Cardiac muscle cell (in vitro differentiated cells and primary cell): Measurements from ENCODE around the gene NELFCD. TPM values are rescaled to one million over a fixed set of nuclear protein-coding genes. Genes with fewer than 3 reads are reported as not detected.

Source experiments
- DNase-seq, 2 donors: peaks; one replicate each; pipeline versions ENCODE4 v3.0.0 to v3.0.0-alpha.2; 2010 to 2017; ENCODE audit warnings: low read depth in 1 of 2, low spot score in 1 of 2
- H3K27ac ChIP-seq: fragments of 200-600 bp; sonication (generic); 2 replicates; pipeline ENCODE4 v1.5.1; 2016
- H3K27me3 ChIP-seq: fragments of 200-600 bp; sonication (generic); 2 replicates; pipeline ENCODE4 v1.6.0; 2016; ENCODE audit warnings: control low read depth
- H3K36me3 ChIP-seq: fragments of 200-600 bp; sonication (generic); 2 replicates; pipeline ENCODE4 v1.5.1; 2016; ENCODE audit warnings: control low read depth
- H3K4me1 ChIP-seq: fragments of 200-600 bp; sonication (generic); 2 replicates; pipeline ENCODE4 v1.8.1; 2017; ENCODE audit warnings: low read depth, mild to moderate bottlenecking, mixed run types
- H3K4me3 ChIP-seq: fragments of 200-600 bp; sonication (generic); 2 replicates; pipeline ENCODE4 v1.5.1; 2016; ENCODE audit warnings: mild to moderate bottlenecking
- H3K9me3 ChIP-seq: fragments of 200-600 bp; sonication (generic); 2 replicates; pipeline ENCODE4 v1.5.1; 2017; ENCODE audit warnings: low read depth, mild to moderate bottlenecking, control low read depth
- polyA plus RNA-seq: library from polyadenylated mRNA; unstranded; fragments of >200 nt; fragmentation: Nextera tagmentation; extraction: Ambion mirVana; gene quantifications from 2 replicates; pipeline ENCODE4 v1.2.1, GENCODE V29; 2016
- total RNA-seq: library from RNA; depleted of rRNA; stranded (reverse); fragments of >200 nt; gene quantifications from 2 replicates; pipeline ENCODE4 v1.2.3, GENCODE V29; 2016
- TF ChIP-seq, protein P1 (sequence below): IDR thresholded peaks from 2 replicates; pipeline ENCODE4 v1.5.1; 2012; ENCODE audit warnings: low read depth, mild to moderate bottlenecking, low read length

Gene NELFCD
- total and polyA plus RNA-seq, 2 experiments from 2014 or later: 77.3 to 109 TPM

DNA sequence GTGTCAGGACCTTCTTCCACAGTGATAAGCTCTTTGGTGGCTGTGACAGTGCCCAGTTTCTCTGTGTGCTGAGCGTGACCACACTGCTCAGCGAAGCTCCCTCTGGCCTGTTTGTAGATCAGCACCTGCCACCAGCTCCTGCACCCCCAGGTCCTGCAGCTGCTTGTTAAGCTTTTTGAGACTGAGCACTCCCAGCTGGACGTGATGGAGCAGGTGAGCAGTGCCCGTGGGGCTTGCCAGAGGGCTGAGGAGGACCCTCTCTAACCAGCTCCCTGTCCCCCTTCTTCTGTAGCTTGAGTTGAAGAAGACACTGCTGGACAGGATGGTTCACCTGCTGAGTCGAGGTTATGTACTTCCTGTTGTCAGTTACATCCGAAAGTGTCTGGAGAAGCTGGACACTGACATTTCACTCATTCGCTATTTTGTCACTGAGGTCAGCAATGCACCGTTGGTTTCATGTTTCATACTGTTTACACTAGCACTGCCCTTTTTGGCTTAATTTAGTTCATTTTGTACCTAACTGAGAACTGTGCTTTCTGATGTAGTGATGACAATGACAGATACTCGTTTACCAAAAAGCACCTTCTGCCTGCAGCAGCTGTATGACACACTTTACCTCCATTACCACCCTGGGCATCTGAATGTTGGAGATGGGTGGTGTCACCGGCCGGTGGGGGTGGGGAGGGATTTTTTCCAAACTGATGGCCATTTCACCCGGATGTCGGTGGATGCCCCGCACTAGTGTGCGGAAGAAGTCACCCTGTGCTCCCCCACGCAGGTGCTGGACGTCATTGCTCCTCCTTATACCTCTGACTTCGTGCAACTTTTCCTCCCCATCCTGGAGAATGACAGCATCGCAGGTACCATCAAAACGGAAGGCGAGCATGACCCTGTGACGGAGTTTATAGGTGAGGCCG is 12.5 kb downstream of the NELFCD start:
- no peaks in the 10 kb centered on the region for H3K27me3 ChIP-seq
- TF ChIP-seq, protein P1, sequence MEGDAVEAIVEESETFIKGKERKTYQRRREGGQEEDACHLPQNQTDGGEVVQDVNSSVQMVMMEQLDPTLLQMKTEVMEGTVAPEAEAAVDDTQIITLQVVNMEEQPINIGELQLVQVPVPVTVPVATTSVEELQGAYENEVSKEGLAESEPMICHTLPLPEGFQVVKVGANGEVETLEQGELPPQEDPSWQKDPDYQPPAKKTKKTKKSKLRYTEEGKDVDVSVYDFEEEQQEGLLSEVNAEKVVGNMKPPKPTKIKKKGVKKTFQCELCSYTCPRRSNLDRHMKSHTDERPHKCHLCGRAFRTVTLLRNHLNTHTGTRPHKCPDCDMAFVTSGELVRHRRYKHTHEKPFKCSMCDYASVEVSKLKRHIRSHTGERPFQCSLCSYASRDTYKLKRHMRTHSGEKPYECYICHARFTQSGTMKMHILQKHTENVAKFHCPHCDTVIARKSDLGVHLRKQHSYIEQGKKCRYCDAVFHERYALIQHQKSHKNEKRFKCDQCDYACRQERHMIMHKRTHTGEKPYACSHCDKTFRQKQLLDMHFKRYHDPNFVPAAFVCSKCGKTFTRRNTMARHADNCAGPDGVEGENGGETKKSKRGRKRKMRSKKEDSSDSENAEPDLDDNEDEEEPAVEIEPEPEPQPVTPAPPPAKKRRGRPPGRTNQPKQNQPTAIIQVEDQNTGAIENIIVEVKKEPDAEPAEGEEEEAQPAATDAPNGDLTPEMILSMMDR: no peak
- H3K36me3 ChIP-seq: peaks cover 69% of the 10 kb centered on the region
- DNase-seq: no peak
- H3K9me3 ChIP-seq: no peaks in the 10 kb centered on the region
- no peak overlapping the region for H3K27ac ChIP-seq
- no peaks in the 10 kb centered on the region for H3K4me1 ChIP-seq
- H3K4me3 ChIP-seq: no peak overlapping the region

DNA sequence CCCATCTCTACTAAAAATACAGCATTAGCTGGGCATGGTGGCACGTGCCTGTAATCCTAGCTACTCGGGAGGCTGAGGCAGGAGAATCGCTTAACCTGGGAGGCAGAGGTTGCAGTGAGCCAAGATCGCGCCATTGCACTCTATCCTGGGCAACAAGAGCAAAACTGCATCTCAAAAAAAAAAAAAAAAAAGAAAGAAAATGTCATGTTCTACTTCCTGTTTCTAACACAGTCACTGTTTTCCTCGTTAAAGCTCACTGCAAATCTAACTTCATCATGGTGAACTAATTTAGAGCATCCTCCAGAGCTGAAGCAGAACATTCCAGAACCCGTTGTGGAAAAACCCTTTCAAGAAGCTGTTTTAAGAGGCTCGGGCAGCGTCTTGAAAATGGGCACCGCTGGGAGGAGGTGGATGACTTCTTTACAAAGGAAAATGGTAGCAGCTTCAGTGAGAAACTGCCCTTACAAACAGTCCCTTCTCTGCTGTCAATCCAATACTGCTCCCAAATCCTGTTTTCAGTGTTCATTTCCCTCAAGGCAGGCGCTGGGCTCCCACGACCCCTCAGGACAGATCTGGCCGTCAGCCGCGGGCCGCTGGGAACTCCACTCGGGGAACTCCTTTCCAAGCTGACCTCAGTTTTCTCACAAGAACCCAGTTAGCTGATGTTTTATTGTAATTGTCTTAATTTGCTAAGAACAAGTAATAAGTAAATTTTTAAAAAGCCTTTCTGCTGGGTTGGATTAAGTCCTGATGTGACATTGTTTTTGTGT is 13.5 kb downstream of the NELFCD start:
- H3K36me3 ChIP-seq: peaks cover 59% of the 10 kb centered on the region
- no peak overlapping the region for H3K4me3 ChIP-seq
- peak overlapping the region; percentile 48 for H3K27ac ChIP-seq
- H3K4me1 ChIP-seq: no peaks in the 10 kb centered on the region
- DNase-seq: no peak
- no peaks in the 10 kb centered on the region for H3K27me3 ChIP-seq
- no peaks in the 10 kb centered on the region for H3K9me3 ChIP-seq
- TF ChIP-seq, protein P1: no peak

DNA sequence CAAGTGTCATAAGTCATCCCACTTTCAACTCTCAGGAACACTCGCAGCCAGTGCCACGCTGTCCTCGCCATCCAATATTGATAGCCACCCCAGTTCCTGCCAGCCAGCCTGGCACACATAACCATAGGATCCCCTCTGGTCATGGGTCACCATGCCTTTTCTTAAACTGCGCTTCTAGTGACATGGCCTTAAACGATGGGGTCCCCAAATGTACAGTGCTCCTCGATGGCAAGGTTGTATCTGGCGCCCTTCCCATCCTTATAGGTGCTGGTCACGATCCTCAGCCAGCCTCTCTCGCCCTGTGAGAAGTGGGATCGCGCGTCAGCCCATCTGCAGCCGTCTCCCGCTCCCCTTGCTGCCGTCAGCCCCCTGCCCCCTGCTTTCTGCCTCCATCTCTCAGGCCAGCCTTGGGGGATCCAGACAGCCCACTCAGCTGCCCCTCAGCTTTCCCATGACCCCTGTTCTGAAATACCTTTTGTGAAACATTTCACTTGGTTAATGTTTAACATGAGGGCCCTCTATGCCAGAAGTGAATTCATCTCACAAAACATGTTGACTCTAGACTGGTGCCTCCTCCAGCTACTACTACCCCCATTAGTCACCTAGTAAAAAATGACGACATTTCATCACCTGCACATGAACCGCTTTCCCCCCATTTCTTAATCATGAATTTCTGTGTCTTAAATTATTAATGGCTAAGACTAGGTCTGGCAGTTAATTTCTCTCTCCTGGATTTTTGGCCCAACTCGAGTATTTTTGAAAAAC is 14.6 kb downstream of the NELFCD start:
- TF ChIP-seq, protein P1: no peak
- no peak for DNase-seq
- Histone ChIP-seq H3K9me3 (no peaks in the 10 kb centered on the region), H3K27ac (no peak overlapping the region), H3K4me3 (no peak overlapping the region), H3K4me1 (no peaks in the 10 kb centered on the region), H3K36me3 (peaks cover 50% of the 10 kb centered on the region), H3K27me3 (no peaks in the 10 kb centered on the region)

DNA sequence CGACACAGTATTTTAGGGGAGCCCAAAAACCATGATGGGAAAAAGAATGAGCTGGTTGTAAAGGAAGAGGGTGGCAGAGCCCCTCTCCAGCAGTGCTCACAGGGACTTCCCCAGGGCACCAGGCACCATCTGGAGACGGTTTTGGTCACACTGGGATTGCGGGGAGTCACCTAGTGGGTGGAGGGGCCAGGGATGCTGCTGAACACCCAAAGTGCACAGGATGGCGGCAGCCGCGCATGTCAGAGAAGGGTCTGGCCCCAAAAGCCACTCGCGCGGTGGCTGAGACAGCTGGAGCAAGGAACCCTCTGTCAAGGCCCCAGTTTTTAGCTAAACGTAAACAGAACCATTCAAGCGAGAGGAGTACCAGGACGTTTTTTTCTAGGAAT is 15.2 kb downstream of the NELFCD start:
- TF ChIP-seq, protein P1: no peak
- H3K4me1 ChIP-seq: no peaks in the 10 kb centered on the region
- no peak overlapping the region for H3K27ac ChIP-seq
- peaks cover 44% of the 10 kb centered on the region for H3K36me3 ChIP-seq
- H3K4me3 ChIP-seq: no peak overlapping the region
- no peaks in the 10 kb centered on the region for H3K9me3 ChIP-seq
- no peak for DNase-seq
- no peaks in the 10 kb centered on the region for H3K27me3 ChIP-seq

DNA sequence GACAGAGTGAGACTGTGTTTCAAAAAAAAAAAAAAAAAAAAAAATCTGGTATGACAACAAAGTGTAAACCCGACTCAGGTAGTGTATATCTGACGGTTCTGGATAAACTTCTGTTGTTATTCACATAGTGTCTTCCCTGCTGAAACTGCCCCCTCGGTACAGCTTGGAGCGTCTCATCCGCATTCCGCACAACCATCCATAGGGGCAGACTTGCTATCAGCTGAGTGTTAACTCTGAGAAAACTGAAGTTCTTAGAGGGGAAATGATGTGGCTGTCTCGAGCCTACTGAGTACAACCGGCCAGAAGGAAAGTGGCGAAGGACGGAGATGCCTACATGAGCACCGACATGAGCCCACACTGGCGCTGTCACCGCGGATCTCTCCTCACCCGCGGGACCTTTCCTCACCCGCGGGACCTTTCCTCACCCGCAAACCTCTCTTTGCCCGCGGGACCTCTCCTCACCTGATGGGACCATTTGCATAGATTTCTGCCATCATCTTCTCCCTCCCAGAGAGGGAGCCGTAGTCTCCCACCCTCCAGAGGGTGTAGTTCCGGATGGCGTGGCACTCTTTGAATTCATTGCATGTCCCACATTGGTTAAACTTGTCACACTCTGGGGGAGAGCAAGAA is 16.2 kb downstream of the NELFCD start:
- no peak overlapping the region for H3K4me3 ChIP-seq
- H3K4me1 ChIP-seq: no peaks in the 10 kb centered on the region
- no peak overlapping the region for H3K27ac ChIP-seq
- no peaks in the 10 kb centered on the region for H3K9me3 ChIP-seq
- TF ChIP-seq, protein P1: no peak
- no peaks in the 10 kb centered on the region for H3K27me3 ChIP-seq
- peaks cover 33% of the 10 kb centered on the region for H3K36me3 ChIP-seq
- no peak for DNase-seq
